Measurements from ENCODE around the gene CTTNBP2. TPM values are rescaled to one million over a fixed set of nuclear protein-coding genes. Genes with fewer than 3 reads are reported as not detected.

CTTNBP2 gene
- total and polyA plus RNA-seq, 2 donors (not counting 1 experiment from before 2014, with no cell fraction given) = 0.04 to 0.27 TPM

GRCh38 chr7:117757440-117757839 lies 115.8 kb downstream of the CTTNBP2 start:
- Histone ChIP-seq H3K27ac (ENCODE audit: low read length in 2 of 2) (no peak overlapping the region), H3K9ac (ENCODE audit: low read length) (no peak overlapping the region), H3K4me2 (replicated peaks; ENCODE audit: low read depth, low read length, poor library complexity, severe bottlenecking) (no peak overlapping the region), H3K79me2 (ENCODE audit: control insufficient read depth, insufficient read depth, low read length) (no peaks in the 10 kb centered on the region), H3K36me3 (replicated peaks in 1 of 2; ENCODE audit: control extremely low read depth in 1 of 2, control insufficient read depth in 1 of 2, extremely low read depth in 1 of 2, insufficient read depth in 2 of 2, low read length in 1 of 2) (no peaks in the 10 kb centered on the region), H3K4me1 (ENCODE audit: control insufficient read depth in 2 of 2, insufficient read depth in 2 of 2, low read length in 2 of 2) (no peaks in the 10 kb centered on the region), H3K9me3 (ENCODE audit: control extremely low read depth in 1 of 3, control insufficient read depth in 2 of 3, insufficient read depth in 1 of 3, low read length in 2 of 3) (no peaks in the 10 kb centered on the region), H3K4me3 (ENCODE audit: control extremely low read depth in 1 of 5, extremely low read depth in 1 of 5, insufficient read depth in 1 of 5, low read depth in 2 of 5, low read length in 4 of 5) (no peak overlapping the region), H3K27me3 (replicated peaks in 1 of 4; ENCODE audit: control extremely low read depth in 1 of 4, control insufficient read depth in 3 of 4, insufficient read depth in 4 of 4, low read length in 3 of 4) (no peaks in the 10 kb centered on the region), H4K20me1 (ENCODE audit: control insufficient read depth, insufficient read depth, low read length, poor library complexity, severe bottlenecking) (no peaks in the 10 kb centered on the region), H2AFZ (ENCODE audit: insufficient read depth, low read depth, low read length, poor library complexity, severe bottlenecking) (no peak overlapping the region)
- ChIA-PET CTCF (no interaction called here), POLR2A (no interaction called here)
- Mint-ChIP-seq H3K9me3 (ENCODE audit: insufficient read depth) (no peaks in the 10 kb centered on the region), H3K27ac (no peak overlapping the region), H3K4me1 (no peaks in the 10 kb centered on the region), H3K4me3 (no peak overlapping the region), H3K27me3 (peaks cover 5% of the 10 kb centered on the region)
- 90% methylated on average over 2 of the region's 4 CpGs for WGBS (ENCODE audit: insufficient coverage)
- no peak for DNase-seq
- TF ChIP-seq EZH2 (IDR thresholded peaks at IDR 0.05; ENCODE audit: borderline replicate concordance, insufficient read depth, low read depth, low read length, poor library complexity, severe bottlenecking) (no peak), CTCF (IDR thresholded peaks at IDR 0.05) (no peak)
- no peak for ATAC-seq (ENCODE audit: low read depth)
- intact Hi-C loops (cut with micrococcal nuclease) = loop anchor here (10.0 kb wide), 1 partner anchor 437 kb away; no protein-coding TSS in a partner anchor

- Histone ChIP-seq H3K27me3 (replicated peaks in 1 of 4; ENCODE audit: control extremely low read depth in 1 of 4, control insufficient read depth in 3 of 4, insufficient read depth in 4 of 4, low read length in 3 of 4) (no peaks in the 10 kb centered on the region), H4K20me1 (ENCODE audit: control insufficient read depth, insufficient read depth, low read length, poor library complexity, severe bottlenecking) (no peaks in the 10 kb centered on the region), H3K9ac (ENCODE audit: low read length) (no peak overlapping the region), H3K36me3 (replicated peaks in 1 of 2; ENCODE audit: control extremely low read depth in 1 of 2, control insufficient read depth in 1 of 2, extremely low read depth in 1 of 2, insufficient read depth in 2 of 2, low read length in 1 of 2) (no peaks in the 10 kb centered on the region), H2AFZ (ENCODE audit: insufficient read depth, low read depth, low read length, poor library complexity, severe bottlenecking) (no peak overlapping the region), H3K27ac (ENCODE audit: low read length in 2 of 2) (no peak overlapping the region), H3K9me3 (ENCODE audit: control extremely low read depth in 1 of 3, control insufficient read depth in 2 of 3, insufficient read depth in 1 of 3, low read length in 2 of 3) (no peaks in the 10 kb centered on the region), H3K4me1 (ENCODE audit: control insufficient read depth in 2 of 2, insufficient read depth in 2 of 2, low read length in 2 of 2) (no peaks in the 10 kb centered on the region), H3K79me2 (ENCODE audit: control insufficient read depth, insufficient read depth, low read length) (no peaks in the 10 kb centered on the region), H3K4me3 (ENCODE audit: control extremely low read depth in 1 of 5, extremely low read depth in 1 of 5, insufficient read depth in 1 of 5, low read depth in 2 of 5, low read length in 4 of 5) (no peak overlapping the region), H3K4me2 (replicated peaks; ENCODE audit: low read depth, low read length, poor library complexity, severe bottlenecking) (no peak overlapping the region)
- DNase-seq (no peak), ATAC-seq (ENCODE audit: low read depth) (no peak)
- Mint-ChIP-seq H3K27me3 (peaks cover 5% of the 10 kb centered on the region), H3K9me3 (ENCODE audit: insufficient read depth) (no peaks in the 10 kb centered on the region), H3K4me3 (no peak overlapping the region), H3K27ac (no peak overlapping the region), H3K4me1 (no peaks in the 10 kb centered on the region)
- WGBS (ENCODE audit: insufficient coverage) = no CpG with 5 or more reads among the region's 5 CpGs
- POLR2A ChIA-PET = no interaction called here
- intact Hi-C loops (cut with micrococcal nuclease) = loop anchor here (10.0 kb wide), 1 partner anchor 438 kb away; no protein-coding TSS in a partner anchor
- TF ChIP-seq CTCF (IDR thresholded peaks at IDR 0.05) = no peak
- TF ChIP-seq EZH2 (IDR thresholded peaks at IDR 0.05; ENCODE audit: borderline replicate concordance, insufficient read depth, low read depth, low read length, poor library complexity, severe bottlenecking) = no peak
- CTCF ChIA-PET = no interaction called here
Measured at GRCh38 chr7:117756586-117757085, 116.6 kb downstream of the CTTNBP2 start.
